ENCODE data around the gene GDF15.

The GDF15 gene

DNA sequence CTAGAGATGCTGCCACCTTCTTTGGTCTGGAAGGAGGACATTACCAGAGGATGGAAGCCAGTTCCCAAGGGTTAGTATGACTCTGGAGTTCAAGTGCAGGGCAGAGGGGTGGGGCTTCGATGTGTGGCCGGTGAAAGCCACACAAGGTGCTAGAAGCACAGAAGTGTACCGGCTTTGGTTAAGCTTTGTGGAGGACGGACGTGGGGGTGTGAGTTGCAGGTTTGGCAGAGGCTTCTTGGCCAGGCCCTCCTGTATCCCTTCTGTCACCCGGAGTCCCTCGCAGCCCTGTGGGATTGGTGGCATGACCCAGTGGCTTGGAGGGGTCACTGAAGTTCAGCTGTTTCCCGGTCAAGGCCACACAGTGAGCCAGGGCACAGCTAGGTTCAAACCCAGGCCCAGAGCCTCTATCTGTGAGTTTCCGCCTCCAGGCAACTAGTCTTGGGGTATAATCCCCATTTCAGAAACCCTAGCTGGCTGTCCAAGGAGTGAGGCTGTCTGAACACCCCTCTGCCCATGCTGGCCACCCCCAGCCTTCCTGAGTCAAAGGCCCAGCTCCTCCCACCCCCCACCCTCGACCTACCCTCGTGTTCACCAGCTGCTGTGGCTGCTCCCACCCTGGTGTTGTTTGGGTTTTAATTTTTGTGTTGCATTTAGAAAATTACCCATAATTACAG is 28.7 kb downstream of the GDF15 start:
- DNase-seq (ENCODE audit: low read depth): no peak
- TF ChIP-seq, protein P1, sequence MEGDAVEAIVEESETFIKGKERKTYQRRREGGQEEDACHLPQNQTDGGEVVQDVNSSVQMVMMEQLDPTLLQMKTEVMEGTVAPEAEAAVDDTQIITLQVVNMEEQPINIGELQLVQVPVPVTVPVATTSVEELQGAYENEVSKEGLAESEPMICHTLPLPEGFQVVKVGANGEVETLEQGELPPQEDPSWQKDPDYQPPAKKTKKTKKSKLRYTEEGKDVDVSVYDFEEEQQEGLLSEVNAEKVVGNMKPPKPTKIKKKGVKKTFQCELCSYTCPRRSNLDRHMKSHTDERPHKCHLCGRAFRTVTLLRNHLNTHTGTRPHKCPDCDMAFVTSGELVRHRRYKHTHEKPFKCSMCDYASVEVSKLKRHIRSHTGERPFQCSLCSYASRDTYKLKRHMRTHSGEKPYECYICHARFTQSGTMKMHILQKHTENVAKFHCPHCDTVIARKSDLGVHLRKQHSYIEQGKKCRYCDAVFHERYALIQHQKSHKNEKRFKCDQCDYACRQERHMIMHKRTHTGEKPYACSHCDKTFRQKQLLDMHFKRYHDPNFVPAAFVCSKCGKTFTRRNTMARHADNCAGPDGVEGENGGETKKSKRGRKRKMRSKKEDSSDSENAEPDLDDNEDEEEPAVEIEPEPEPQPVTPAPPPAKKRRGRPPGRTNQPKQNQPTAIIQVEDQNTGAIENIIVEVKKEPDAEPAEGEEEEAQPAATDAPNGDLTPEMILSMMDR (IDR thresholded peaks at IDR 0.05; ENCODE audit: control insufficient read depth, insufficient read depth, low read depth, low read length, missing control alignments): no peak
- peak overlapping the region; percentile 50 for H3K4me3 ChIP-seq (ENCODE audit: control insufficient read depth, low read depth, low read length)

DNA sequence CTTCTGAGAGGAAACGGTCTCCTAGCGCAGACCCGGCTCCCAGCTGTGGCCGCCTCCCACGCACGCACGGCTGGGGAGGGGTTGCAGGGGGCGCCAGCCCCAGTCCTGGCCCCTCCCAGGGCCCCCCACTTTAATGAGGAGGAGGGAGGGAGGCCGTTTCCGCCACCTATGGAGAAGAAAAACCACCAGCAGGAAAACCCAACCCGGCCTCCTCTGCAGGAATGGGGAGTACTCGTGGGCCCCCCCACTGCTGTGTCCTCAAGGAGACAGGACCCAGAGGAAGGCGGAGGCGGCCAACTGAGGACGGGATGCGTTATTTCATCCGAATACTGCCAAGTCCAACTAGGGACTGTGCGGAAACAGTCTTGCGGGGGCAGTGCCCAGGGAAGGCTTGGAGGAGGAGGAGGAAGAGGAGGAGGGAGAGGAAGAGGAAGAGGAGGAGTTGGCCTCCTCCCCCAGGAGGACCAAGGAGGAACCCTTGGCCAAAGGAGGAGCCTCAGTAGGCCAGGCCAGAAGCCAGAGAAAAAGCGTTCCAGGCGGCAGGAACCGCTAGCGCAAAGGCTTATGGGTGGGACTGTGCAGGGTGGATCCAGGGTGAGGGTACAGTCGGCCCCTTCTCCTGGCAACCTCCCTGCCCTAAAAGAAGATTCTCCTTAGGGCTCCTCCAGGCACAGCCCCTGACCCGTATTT is 29.4 kb downstream of the GDF15 start:
- no peak for DNase-seq (ENCODE audit: low read depth)
- TF ChIP-seq, protein P1 (IDR thresholded peaks at IDR 0.05; ENCODE audit: control insufficient read depth, insufficient read depth, low read depth, low read length, missing control alignments): no peak
- peak overlapping the region; percentile 50 for H3K4me3 ChIP-seq (ENCODE audit: control insufficient read depth, low read depth, low read length)

DNA sequence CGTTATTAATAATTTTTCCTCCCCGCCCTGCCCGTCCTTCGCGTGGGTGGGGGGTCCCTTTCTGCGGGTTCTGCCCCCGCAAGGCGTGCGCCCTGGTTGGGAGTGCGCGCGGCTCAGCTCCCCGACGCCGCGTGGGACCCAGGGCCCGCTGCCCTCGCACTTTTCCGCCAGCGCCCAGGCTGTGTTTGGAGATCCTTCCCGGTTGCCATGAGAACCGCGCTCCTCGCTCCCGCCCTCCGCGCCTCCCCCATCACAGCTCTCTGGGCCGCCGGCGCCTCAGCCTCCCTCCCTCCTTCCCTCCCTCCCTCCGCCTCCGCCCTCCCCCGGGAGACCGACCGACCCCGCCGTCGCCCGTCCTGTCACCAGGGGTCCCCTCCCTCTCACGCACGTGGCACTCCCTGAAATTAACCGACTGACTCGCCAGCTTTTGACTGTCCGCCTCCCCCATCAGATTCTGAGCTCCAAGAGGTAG is 30.9 kb downstream of the GDF15 start:
- no peak for DNase-seq (ENCODE audit: low read depth)

DNA sequence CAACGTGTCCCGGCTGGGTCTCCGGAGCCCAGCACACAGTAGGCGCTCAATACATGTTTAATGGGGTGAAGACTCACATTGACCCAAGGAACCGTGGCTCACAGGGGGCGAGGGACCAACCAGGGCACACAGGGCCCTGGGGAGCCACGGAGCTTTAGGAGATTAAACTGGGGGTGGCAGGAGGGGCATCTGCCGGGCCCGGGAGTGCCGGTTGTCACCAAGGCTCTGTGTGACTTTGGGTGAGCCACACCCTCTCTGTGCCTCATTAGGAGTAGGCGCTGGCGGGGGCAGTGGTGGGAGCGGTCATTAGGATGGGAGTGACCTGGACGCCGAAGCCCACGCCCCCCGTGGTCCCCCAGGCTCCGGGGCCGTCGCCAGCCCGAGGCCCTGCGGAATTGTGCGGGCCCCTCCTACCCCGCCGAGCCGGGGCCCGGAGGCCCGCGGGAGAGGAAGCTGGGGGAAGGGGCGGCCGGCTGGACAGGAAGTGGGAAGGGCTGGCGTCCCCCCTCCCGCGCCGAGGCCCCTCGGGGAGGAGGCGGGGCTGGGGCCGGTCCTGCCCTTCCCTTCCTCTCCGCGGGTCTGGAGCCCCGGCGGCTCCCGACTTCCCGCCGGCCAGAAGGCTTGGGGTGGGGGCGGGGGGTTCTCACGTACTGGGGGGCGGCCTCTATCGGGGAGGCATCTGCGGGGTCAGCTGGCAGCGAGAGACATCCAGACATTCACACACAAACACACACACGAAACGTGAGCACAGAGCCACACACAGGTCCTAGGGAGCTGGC is 31.5 kb downstream of the GDF15 start:
- TF ChIP-seq, protein P1 (IDR thresholded peaks at IDR 0.05; ENCODE audit: control insufficient read depth, insufficient read depth, low read depth, low read length, missing control alignments): no peak
- peak overlapping the region; percentile 39 for H3K4me3 ChIP-seq (ENCODE audit: control insufficient read depth, low read depth, low read length)
- DNase-seq (ENCODE audit: low read depth): no peak

More for the DNA sequence above, 30.9 kb downstream of the GDF15 start:
- TF ChIP-seq, protein P1 (IDR thresholded peaks at IDR 0.05; ENCODE audit: control insufficient read depth, insufficient read depth, low read depth, low read length, missing control alignments): no peak
- H3K4me3 ChIP-seq (ENCODE audit: control insufficient read depth, low read depth, low read length): peak overlapping the region; percentile 39

DNA sequence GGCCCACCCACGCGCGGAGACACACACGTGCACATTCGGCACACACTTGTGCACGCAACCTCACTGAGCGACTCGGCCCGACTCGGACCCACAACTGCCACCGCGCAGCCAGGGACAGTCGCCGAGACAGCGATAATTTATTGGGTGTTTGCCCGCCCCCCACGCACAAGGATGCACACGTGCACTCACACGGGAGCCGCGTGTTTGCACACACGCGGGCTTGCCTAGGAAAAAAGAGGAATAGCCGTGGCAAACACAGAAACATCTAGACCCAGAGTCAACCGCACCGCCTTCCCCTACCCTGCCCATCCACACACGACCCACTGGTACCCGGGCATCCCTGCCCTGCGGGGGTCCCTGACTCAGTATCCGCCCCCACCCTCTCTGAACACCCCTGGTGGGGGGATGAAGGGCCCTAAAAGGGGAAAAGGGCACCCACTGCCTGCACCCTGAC is 32.1 kb downstream of the GDF15 start:
- TF ChIP-seq, protein P1 (IDR thresholded peaks at IDR 0.05; ENCODE audit: control insufficient read depth, insufficient read depth, low read depth, low read length, missing control alignments): no peak
- DNase-seq (ENCODE audit: low read depth): no peak
- no peak overlapping the region for H3K4me3 ChIP-seq (ENCODE audit: control insufficient read depth, low read depth, low read length)

DNA sequence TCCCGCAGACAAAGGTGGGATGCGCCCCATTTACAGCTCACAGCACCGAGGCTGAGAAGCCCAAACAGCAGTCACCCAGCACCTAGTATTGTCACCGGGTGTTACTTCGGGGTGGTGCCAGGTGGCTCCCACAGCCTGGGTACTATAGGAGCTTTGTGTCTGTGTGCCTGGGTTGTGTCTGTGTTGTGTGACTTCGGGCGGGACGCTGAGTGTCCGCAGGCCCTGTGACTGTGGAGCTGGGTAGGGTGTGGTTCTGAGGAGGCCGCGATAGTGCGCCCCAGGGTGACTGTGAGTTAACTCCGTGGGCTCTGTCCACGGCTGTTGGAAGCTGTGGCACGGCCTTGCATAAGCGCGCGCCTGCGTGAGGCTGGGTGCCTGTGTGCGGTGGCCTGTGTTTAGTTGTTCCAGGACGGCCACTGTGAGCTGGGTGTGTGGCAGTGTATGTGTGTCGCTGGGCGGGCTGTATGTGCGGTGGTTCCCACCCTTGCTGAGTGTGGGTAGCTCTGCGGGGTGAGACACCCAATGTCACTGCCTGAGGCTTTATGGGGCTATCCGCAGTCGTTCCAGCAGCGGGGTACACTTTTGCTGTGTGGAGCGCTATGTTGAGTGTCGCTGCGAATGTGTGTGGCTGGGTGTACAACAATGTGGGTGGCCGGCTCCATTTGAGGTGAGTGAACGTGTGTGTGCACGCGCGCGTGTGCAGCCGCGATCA is 32.7 kb downstream of the GDF15 start:
- peak overlapping the region; percentile 39 for H3K4me3 ChIP-seq (ENCODE audit: control insufficient read depth, low read depth, low read length)
- TF ChIP-seq, protein P1 (IDR thresholded peaks at IDR 0.05; ENCODE audit: control insufficient read depth, insufficient read depth, low read depth, low read length, missing control alignments): no peak
- DNase-seq (ENCODE audit: low read depth): no peak

Measured in AG09309 (cell line).